GM12878 (cell line): ENCODE data around the gene GPR146. TPM values are rescaled to one million over a fixed set of nuclear protein-coding genes. Genes with fewer than 3 reads are reported as not detected.

Experiments used
- ATAC-seq: fragments of 200-7000 bp; cut with Tn5 transposase; 3 replicates; pipeline ENCODE4 v1.9.1; 2020; ENCODE audit warnings: mild to moderate bottlenecking, moderate library complexity
- BruUV-seq: library from RNA; stranded (reverse); fragments of 400-500 nt; replicated peaks from 2 replicates; lab custom pipeline; 2021; lab: Mats Ljungman, UMichigan
- CTCF ChIA-PET: fragments of 300-600 bp; sonication (Branson Sonifier 250); formaldehyde crosslinking; extraction: SDS; loops from one replicate; lab custom pipeline; 2021; ENCODE audit warnings: inconsistent platforms; lab: Yijun Ruan, JAX
- POLR2A ChIA-PET: fragments of 350-600 bp; formaldehyde crosslinking; extraction: SDS; loops from one replicate; lab custom pipeline; 2021; ENCODE audit warnings: inconsistent platforms; lab: Charles Lee
- RAD21 ChIA-PET: fragments of 300-600 bp; sonication (Branson Sonifier 250); formaldehyde crosslinking; loops from one replicate; lab custom pipeline; 2023; ENCODE audit warnings: antibody characterized with exemption; ENCODE audit not compliant: unreplicated experiment; lab: Charles Lee
- SMC1A ChIA-PET: fragments of 300-600 bp; sonication (Branson Sonifier 250); formaldehyde crosslinking; loops from one replicate; lab custom pipeline; 2023; ENCODE audit not compliant: unreplicated experiment, uncharacterized antibody; lab: Charles Lee
- DNase-seq: peaks from one replicate; pipeline ENCODE4 v3.0.0-alpha.2; 2011; ENCODE audit warnings: low read depth, low spot score
- FAIRE-seq: peaks from 3 replicates; lab custom pipeline; 2011; peaks lifted over from hg19 to GRCh38; lab: Jason Lieb, UNC
- H2AFZ ChIP-seq: 2 replicates; pipeline ENCODE4 v1.6.0; 2011; ENCODE audit warnings: low read depth, low read length, control low read depth; ENCODE audit not compliant: control insufficient read depth
- H3K27ac ChIP-seq: 2 replicates; pipeline ENCODE4 v1.5.1; 2011; ENCODE audit warnings: control low read depth; ENCODE audit not compliant: control insufficient read depth, insufficient read depth
- H3K27me3 ChIP-seq, 2 experiments: replicated peaks in 1 of 2; 2 replicates each; pipeline versions ENCODE4 v1.6.0 to v1.6.1; 2011; ENCODE audit warnings: low read length in 1 of 2; ENCODE audit not compliant: control insufficient read depth in 2 of 2, insufficient read depth in 2 of 2
- H3K36me3 ChIP-seq, 2 experiments: 2 replicates each; pipeline ENCODE4 v1.5.1; 2011; ENCODE audit warnings: low read length in 1 of 2; ENCODE audit not compliant: control insufficient read depth in 2 of 2, insufficient read depth in 2 of 2
- H3K4me1 ChIP-seq: 2 replicates; pipeline ENCODE4 v1.6.1; 2011; ENCODE audit warnings: mild to moderate bottlenecking, low read length, moderate library complexity, mixed read lengths; ENCODE audit not compliant: control insufficient read depth, insufficient read depth
- H3K4me2 ChIP-seq: 2 replicates; pipeline ENCODE4 v1.6.0; 2011; ENCODE audit warnings: control low read depth; ENCODE audit not compliant: control insufficient read depth, insufficient read depth
- H3K4me3 ChIP-seq: fragments of 200-600 bp; sonication (generic); 2 replicates; pipeline ENCODE4 v1.5.1; 2016
- H3K79me2 ChIP-seq: 2 replicates; pipeline ENCODE4 v1.6.0; 2011; ENCODE audit warnings: low read length; ENCODE audit not compliant: control insufficient read depth, insufficient read depth
- H3K9ac ChIP-seq: 2 replicates; pipeline ENCODE4 v1.8.0; 2011; ENCODE audit warnings: low read length, control low read depth, mixed read lengths; ENCODE audit not compliant: control insufficient read depth, insufficient read depth
- H3K9me3 ChIP-seq: replicated peaks from 3 replicates; pipeline ENCODE4 v1.5.1; 2011; ENCODE audit warnings: mild to moderate bottlenecking, low read length; ENCODE audit not compliant: control insufficient read depth, insufficient read depth
- H4K20me1 ChIP-seq: 2 replicates; pipeline ENCODE4 v1.6.0; 2011; ENCODE audit not compliant: control insufficient read depth, insufficient read depth
- CHD1 ChIP-seq: IDR thresholded peaks from 2 replicates; pipeline ENCODE4 v1.6.1; 2012; ENCODE audit warnings: low read depth, low read length, improper control_type of control experiment
- MEF2A ChIP-seq: IDR thresholded peaks from 2 replicates; pipeline ENCODE4 v1.6.1; 2011; ENCODE audit warnings: low read depth, mild to moderate bottlenecking, low read length, moderate library complexity; ENCODE audit not compliant: insufficient read depth
- PAX8 ChIP-seq: fragments of 450-650 bp; IDR thresholded peaks from 2 replicates; pipeline ENCODE4 v1.6.1; 2017; ENCODE audit warnings: mild to moderate bottlenecking, moderate library complexity
- POLR2AphosphoS2 ChIP-seq: IDR thresholded peaks from 2 replicates; pipeline ENCODE4 v1.6.1; 2011; ENCODE audit warnings: low read depth, mild to moderate bottlenecking, low read length, improper control_type of control experiment, moderate library complexity
- POU2F2 ChIP-seq: IDR thresholded peaks from 3 replicates; pipeline ENCODE4 v1.6.1; 2011; ENCODE audit warnings: low read depth, mild to moderate bottlenecking, low read length, borderline replicate concordance
- RUNX3 ChIP-seq: IDR thresholded peaks from 2 replicates; pipeline ENCODE4 v1.6.1; 2012; ENCODE audit warnings: low read length, inconsistent platforms
- SUZ12 ChIP-seq: fragments of 200-600 bp; sonication (generic); IDR thresholded peaks from one replicate; pipeline ENCODE4 v1.6.1; 2018; ENCODE audit warnings: antibody characterized with exemption, mild to moderate bottlenecking; ENCODE audit not compliant: unreplicated experiment
- WGBS: methylation state at CpG from one replicate; pipeline ENCODE4 v1.1.6; 2016; ENCODE audit warnings: low lambda C conversion rate; ENCODE audit not compliant: insufficient replicate concordance, insufficient coverage; ENCODE audit errors: missing lambda C conversion rate; 5-methylcytosine and 5-hydroxymethylcytosine counted together
- in situ Hi-C: fragments of 300-500 bp; cut with MboI; formaldehyde crosslinking; loops from 9 replicates; pipeline ENCODE4 v1.14.3; 2018; ENCODE audit warnings: mixed read lengths
- intact Hi-C: fragments of 100-400 bp; cut with micrococcal nuclease; formaldehyde crosslinking; loops from one replicate; pipeline ENCODE4 v1.14.2; 2022; ENCODE audit not compliant: unreplicated experiment
- polyA plus RNA-seq, 11 experiments: library from polyadenylated mRNA; depleted of rRNA in 4 of 11; unstranded in 6 of 11; stranded (reverse) in 5 of 11; fragments of >200 nt; fragmentation: Nextera tagmentation in 4 of 11; fragmentation: Illumina TruSeq in 1 of 11; extraction: Ambion mirVana in 4 of 11; extraction: Trizol in 1 of 11; gene quantifications; 1 replicate in 1 of 11; 2 replicates in 10 of 11; pipeline versions ENCODE4 v1.2.1 to v1.2.3, GENCODE V29; 2011 to 2016; ENCODE audit warnings: inconsistent platforms in 2 of 11, missing spikeins in 2 of 11, low read depth in 1 of 11
- total RNA-seq, 4 experiments: library from RNA; depleted of rRNA in 3 of 4; stranded (reverse); fragments of >200 nt in 3 of 4; fragmentation: Illumina TruSeq in 1 of 4; extraction: Trizol in 1 of 4; gene quantifications; 2 replicates each; pipeline versions ENCODE4 v1.2.1 to v1.2.3, GENCODE V29; 2013 to 2021
- TF ChIP-seq, protein P1 (sequence below): fragments of 450-650 bp; formaldehyde crosslinking; IDR thresholded peaks from 2 replicates; pipeline ENCODE4 v1.5.0; 2022; ENCODE audit warnings: mild to moderate bottlenecking, missing genetic modification characterization
- TF ChIP-seq, protein P2 (sequence below): fragments of 450-650 bp; IDR thresholded peaks from 2 replicates; pipeline ENCODE4 v1.6.1; 2016; ENCODE audit warnings: mild to moderate bottlenecking

Gene GPR146
- total and polyA plus RNA-seq, 10 of the 15 experiments (the other 5 are each of a cell fraction or from before 2014, with no cell fraction given): 0.19 to 12.0 (median 0.54) TPM; not detected in 2

DNA sequence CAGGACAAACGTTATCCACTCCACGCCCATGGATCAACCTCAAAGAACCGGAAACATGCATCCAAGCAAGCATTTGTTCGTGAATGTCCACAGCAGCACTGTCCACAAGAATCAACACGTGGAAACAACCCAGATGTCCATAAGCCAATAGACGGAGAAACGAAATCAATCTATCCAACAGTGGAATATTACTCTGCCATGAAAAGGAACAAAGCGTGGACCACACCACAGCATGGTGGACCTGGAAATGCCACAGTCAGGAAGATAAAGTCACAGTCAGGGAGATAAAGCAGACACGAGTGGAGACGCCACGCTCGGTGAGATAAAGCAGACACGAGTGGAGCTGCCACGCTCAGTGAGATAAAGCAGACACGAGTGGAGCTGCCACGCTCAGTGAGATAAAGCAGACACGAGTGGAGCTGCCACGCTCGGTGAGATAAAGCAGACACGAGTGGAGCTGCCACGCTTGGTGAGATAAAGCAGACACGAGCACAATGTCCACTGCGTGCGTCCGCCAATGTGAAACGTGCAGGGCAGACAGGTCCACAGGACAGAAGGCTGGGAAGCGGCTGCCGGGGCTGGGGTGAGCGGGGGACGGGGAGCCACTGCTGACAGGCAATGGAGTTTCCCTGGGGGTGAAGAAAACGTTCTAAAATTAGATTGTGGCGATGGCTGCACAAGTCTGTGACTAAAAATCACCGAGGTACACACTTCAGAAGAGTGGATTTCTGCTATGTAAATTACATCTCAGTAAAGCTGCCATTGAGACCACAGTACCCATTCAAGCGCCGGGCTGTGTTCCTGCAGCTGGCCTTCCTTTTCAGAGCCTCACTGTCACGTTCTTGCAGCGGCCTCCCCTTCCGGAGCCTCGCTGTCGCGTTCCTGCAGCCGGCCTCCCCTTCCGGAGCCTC, 54.2 kb downstream of the GPR146 start (continued):
- TF ChIP-seq MEF2A (0 out of 2 replicates have a peak, but pooled peaks have one; percentile 39), RUNX3 (peak; percentile 35), POU2F2 (0 out of 3 replicates have a peak, but pooled peaks have one; percentile 32), SUZ12 (no peak), PAX8 (no peak), CHD1 (no peak), POLR2AphosphoS2 (no peak)

DNA sequence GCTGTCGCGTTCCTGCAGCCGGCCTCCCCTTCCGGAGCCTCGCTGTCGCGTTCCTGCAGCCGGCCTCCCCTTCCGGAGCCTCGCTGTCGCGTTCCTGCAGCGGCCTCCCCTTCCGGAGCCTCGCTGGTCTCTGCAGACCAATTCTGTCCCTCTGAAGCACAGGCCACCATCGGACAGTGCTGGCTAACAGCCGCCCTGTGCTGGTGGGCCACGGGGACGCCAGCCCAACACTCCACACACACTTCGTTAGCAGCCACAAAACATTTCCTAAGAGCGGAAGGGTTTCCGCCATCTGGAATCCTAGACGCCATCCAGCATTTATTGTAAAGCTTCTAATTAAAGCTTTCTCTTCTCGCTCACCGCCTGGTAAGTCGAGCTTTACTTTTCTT, 54.8 kb downstream of the GPR146 start:
- in situ Hi-C loops: no loop called here
- 55% methylated on average over 23 of the region's 26 CpGs for WGBS
- Histone ChIP-seq H3K36me3 (peaks cover 0 to 2% of the 10 kb centered on the region in 2 experiments; a peak in 1 of 4 replicates), H3K27ac (no peak overlapping the region), H3K9me3 (no peaks in the 10 kb centered on the region; the same call in 2 of the 3 replicates), H3K27me3 (no peaks in the 10 kb centered on the region), H3K9ac (no peak overlapping the region), H3K79me2 (peaks cover 2% of the 10 kb centered on the region), H2AFZ (no peak overlapping the region), H4K20me1 (no peaks in the 10 kb centered on the region), H3K4me2 (no peak overlapping the region), H3K4me1 (peaks cover 18% of the 10 kb centered on the region), H3K4me3 (0 out of 2 replicates have a peak overlapping the region, but pooled peaks have one; percentile 41)
- DNase-seq (no peak), ATAC-seq (no peak), FAIRE-seq (no peak)
- ChIA-PET CTCF (interaction anchor here (0.9 to 2.0 kb wide), 6 partner anchors 8 to 106 kb away, joined by 3 to 9 read pairs (median 4); no protein-coding TSS in a partner anchor), POLR2A (interaction anchor here (0.6 kb wide), 1 partner anchor 53 kb away, joined by 3 read pairs; no protein-coding TSS in a partner anchor), SMC1A (interaction anchor here (1.0 to 1.6 kb wide), 3 partner anchors 11 to 38 kb away, joined by 3 to 7 read pairs (median 3); partner anchors contain the start of gene GPER1), RAD21 (interaction anchor here (0.7 to 1.0 kb wide), 2 partner anchors 52 to 75 kb away, joined by 3 to 4 read pairs; no protein-coding TSS in a partner anchor)
- no TSS peak for BruUV-seq
- TF ChIP-seq, protein P1, sequence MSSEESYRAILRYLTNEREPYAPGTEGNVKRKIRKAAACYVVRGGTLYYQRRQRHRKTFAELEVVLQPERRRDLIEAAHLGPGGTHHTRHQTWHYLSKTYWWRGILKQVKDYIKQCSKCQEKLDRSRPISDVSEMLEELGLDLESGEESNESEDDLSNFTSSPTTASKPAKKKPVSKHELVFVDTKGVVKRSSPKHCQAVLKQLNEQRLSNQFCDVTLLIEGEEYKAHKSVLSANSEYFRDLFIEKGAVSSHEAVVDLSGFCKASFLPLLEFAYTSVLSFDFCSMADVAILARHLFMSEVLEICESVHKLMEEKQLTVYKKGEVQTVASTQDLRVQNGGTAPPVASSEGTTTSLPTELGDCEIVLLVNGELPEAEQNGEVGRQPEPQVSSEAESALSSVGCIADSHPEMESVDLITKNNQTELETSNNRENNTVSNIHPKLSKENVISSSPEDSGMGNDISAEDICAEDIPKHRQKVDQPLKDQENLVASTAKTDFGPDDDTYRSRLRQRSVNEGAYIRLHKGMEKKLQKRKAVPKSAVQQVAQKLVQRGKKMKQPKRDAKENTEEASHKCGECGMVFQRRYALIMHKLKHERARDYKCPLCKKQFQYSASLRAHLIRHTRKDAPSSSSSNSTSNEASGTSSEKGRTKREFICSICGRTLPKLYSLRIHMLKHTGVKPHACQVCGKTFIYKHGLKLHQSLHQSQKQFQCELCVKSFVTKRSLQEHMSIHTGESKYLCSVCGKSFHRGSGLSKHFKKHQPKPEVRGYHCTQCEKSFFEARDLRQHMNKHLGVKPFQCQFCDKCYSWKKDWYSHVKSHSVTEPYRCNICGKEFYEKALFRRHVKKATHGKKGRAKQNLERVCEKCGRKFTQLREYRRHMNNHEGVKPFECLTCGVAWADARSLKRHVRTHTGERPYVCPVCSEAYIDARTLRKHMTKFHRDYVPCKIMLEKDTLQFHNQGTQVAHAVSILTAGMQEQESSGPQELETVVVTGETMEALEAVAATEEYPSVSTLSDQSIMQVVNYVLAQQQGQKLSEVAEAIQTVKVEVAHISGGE (CRISPR knock-in tag): no peak
- TF ChIP-seq, protein P2, sequence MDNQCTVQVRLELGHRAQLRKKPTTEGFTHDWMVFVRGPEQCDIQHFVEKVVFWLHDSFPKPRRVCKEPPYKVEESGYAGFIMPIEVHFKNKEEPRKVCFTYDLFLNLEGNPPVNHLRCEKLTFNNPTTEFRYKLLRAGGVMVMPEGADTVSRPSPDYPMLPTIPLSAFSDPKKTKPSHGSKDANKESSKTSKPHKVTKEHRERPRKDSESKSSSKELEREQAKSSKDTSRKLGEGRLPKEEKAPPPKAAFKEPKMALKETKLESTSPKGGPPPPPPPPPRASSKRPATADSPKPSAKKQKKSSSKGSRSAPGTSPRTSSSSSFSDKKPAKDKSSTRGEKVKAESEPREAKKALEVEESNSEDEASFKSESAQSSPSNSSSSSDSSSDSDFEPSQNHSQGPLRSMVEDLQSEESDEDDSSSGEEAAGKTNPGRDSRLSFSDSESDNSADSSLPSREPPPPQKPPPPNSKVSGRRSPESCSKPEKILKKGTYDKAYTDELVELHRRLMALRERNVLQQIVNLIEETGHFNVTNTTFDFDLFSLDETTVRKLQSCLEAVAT: peak; percentile 33; the same call in 1 of the 2 replicates
- intact Hi-C loops: no loop called here
